Left ventricle myocardium inferior (tissue), 1 donor: Measurements from ENCODE around the gene ADGRG1. TPM values are rescaled to one million over a fixed set of nuclear protein-coding genes. Genes with fewer than 3 reads are reported as not detected.

Experiments
- DNase-seq: peaks from one replicate; pipeline ENCODE4 v3.0.0-alpha.2; 2020
- H3K27ac ChIP-seq: fragments of 200-600 bp; replicated peaks from 2 replicates; pipeline ENCODE4 v1.8.0; 2021
- H3K27me3 ChIP-seq: fragments of 200-600 bp; 2 replicates; pipeline ENCODE4 v1.8.0; 2021; ENCODE audit warnings: low read depth
- H3K36me3 ChIP-seq: fragments of 200-600 bp; 2 replicates; pipeline ENCODE4 v1.8.0; 2021
- H3K4me1 ChIP-seq: fragments of 200-600 bp; 2 replicates; pipeline ENCODE4 v1.8.0; 2021
- H3K4me3 ChIP-seq: fragments of 200-600 bp; 2 replicates; pipeline ENCODE4 v1.8.0; 2021; ENCODE audit warnings: mild to moderate bottlenecking, moderate library complexity
- H3K9me3 ChIP-seq: fragments of 200-600 bp; replicated peaks from 2 replicates; pipeline ENCODE4 v1.8.0; 2021
- intact Hi-C: fragments of 100-400 bp; cut with micrococcal nuclease; formaldehyde crosslinking; loops from one replicate; pipeline ENCODE4 v1.11.0; 2022
- total RNA-seq: library from RNA; stranded (reverse); fragmentation: NEBNext Ultra II Directional; extraction: Animal tissue kit (Norgen Biotek cat#: 25700); gene quantifications from one replicate; pipeline ENCODE4 v1.2.1, GENCODE V29; 2021
- TF ChIP-seq, protein P1 (sequence below): fragments of 200-600 bp; IDR thresholded peaks from 2 replicates; pipeline ENCODE4 v1.8.0; 2021; ENCODE audit warnings: antibody characterized with exemption, mild to moderate bottlenecking, borderline replicate concordance
- donor health status: DM: no; HTN: yes; CAD: no; lungs with severe emphysema.

Gene ADGRG1
- total RNA-seq, 1 donor from 2014 or later, result 21.3 TPM

GRCh38 chr16:57686577-57686976, 58.1 kb downstream of the ADGRG1 start:
- intact Hi-C loops, result no loop called here
- Histone ChIP-seq H3K36me3 (no peaks in the 10 kb centered on the region), H3K4me1 (peaks cover 10% of the 10 kb centered on the region), H3K27ac (no peak overlapping the region), H3K9me3 (no peaks in the 10 kb centered on the region), H3K4me3 (no peak overlapping the region), H3K27me3 (peaks cover 28% of the 10 kb centered on the region)
- DNase-seq, result no peak
- TF ChIP-seq, protein P1, sequence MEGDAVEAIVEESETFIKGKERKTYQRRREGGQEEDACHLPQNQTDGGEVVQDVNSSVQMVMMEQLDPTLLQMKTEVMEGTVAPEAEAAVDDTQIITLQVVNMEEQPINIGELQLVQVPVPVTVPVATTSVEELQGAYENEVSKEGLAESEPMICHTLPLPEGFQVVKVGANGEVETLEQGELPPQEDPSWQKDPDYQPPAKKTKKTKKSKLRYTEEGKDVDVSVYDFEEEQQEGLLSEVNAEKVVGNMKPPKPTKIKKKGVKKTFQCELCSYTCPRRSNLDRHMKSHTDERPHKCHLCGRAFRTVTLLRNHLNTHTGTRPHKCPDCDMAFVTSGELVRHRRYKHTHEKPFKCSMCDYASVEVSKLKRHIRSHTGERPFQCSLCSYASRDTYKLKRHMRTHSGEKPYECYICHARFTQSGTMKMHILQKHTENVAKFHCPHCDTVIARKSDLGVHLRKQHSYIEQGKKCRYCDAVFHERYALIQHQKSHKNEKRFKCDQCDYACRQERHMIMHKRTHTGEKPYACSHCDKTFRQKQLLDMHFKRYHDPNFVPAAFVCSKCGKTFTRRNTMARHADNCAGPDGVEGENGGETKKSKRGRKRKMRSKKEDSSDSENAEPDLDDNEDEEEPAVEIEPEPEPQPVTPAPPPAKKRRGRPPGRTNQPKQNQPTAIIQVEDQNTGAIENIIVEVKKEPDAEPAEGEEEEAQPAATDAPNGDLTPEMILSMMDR, result no peak

DNA sequence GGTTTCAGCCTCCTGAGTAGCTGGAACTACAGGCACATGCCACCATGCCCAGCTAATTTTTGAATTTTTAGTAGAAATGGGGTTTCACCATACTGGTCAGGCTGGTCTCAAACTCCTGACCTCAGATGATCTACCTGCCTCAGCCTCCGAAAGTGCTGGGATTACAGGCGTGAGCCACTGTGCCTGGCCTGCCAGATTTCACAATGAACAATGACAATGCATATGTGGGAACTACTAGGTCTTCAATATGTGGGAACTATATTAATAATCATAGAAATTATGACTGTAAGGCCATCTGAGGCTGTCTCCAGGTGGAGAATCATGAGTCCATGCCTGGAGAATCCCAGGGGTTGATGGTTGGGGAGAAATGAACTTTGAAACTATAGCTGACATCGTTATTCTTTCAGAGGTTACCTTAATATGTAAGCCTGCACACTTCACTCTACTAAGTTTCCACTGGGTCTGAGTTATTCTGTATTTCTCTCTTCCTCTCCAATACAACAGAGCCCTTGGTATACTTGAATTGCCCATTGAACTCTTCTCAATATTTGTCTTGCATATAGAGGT, 59.0 kb downstream of the ADGRG1 start:
- H3K9me3 ChIP-seq, result no peaks in the 10 kb centered on the region
- TF ChIP-seq, protein P1, result no peak
- intact Hi-C loops, result no loop called here

GRCh38 chr16:57688487-57688986, 60.1 kb downstream of the ADGRG1 start:
- TF ChIP-seq, protein P1, result no peak
- intact Hi-C loops, result no loop called here
- H3K4me1 ChIP-seq, result peaks cover 10% of the 10 kb centered on the region

More for the DNA sequence above, 59.0 kb downstream of the ADGRG1 start:
- Histone ChIP-seq H3K4me1 (peaks cover 10% of the 10 kb centered on the region), H3K4me3 (no peak overlapping the region), H3K27ac (no peak overlapping the region), H3K36me3 (no peaks in the 10 kb centered on the region), H3K27me3 (peaks cover 28% of the 10 kb centered on the region)
- no peak for DNase-seq

GRCh38 chr16:57688987-57689761, 60.7 kb downstream of the ADGRG1 start:
- TF ChIP-seq, protein P1, result no peak
- no peaks in the 10 kb centered on the region for H3K9me3 ChIP-seq
- peaks cover 10% of the 10 kb centered on the region for H3K4me1 ChIP-seq
- H3K27ac ChIP-seq, result no peak overlapping the region
- H3K4me3 ChIP-seq, result no peak overlapping the region
- intact Hi-C loops, result no loop called here
- H3K27me3 ChIP-seq, result peaks cover 31% of the 10 kb centered on the region
- H3K36me3 ChIP-seq, result no peaks in the 10 kb centered on the region
- no peak for DNase-seq

More at GRCh38 chr16:57688487-57688986, 60.1 kb downstream of the ADGRG1 start:
- peaks cover 28% of the 10 kb centered on the region for H3K27me3 ChIP-seq
- no peak for DNase-seq
- no peak overlapping the region for H3K4me3 ChIP-seq
- H3K27ac ChIP-seq, result no peak overlapping the region
- no peaks in the 10 kb centered on the region for H3K36me3 ChIP-seq
- H3K9me3 ChIP-seq, result no peaks in the 10 kb centered on the region

DNA sequence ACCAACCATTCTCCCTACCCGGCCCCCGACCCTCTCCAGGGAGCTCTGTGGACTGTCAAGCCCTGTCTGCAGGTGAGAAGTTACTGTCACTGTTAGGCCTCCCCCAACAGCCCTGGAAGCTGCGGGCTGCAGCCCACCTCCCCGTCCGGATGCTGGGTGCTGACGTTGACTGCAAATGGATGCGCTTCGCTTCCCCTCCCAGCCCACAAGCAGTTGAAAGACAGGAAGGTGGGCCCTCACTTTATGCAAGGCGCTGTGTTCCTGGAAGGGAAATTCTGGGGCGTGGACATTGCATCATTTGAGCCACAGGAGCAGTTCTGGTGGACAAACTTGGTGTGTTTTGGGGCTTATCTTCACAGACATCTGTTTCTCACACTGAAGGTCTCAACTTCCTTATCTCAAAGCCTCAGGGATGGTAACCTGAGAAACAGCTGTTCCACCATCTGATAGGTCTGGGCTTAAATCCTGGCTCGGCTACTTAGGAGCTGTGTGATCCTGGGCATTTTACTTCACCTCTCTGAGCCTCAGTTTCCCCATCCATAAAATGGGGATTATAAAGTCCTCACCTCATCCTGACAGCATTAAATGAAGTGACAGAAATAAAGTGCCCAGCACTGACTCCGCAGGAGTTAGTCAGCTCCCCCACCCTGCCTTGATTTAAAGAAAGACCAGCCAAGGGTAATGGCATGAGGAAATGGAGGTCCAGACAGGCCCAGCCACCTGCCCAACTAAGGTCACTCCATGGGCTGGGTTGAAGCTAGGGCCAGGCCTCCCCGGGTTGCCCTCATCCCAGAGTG, 61.5 kb downstream of the ADGRG1 start:
- peaks cover 33% of the 10 kb centered on the region for H3K27me3 ChIP-seq
- no peaks in the 10 kb centered on the region for H3K9me3 ChIP-seq
- no peak for DNase-seq
- H3K4me3 ChIP-seq, result no peak overlapping the region
- TF ChIP-seq, protein P1, result no peak
- H3K27ac ChIP-seq, result no peak overlapping the region
- intact Hi-C loops, result no loop called here
- H3K36me3 ChIP-seq, result no peaks in the 10 kb centered on the region
- peaks cover 10% of the 10 kb centered on the region for H3K4me1 ChIP-seq
